Activated CD4-positive, alpha-beta memory T cell treated with anti-CD3 and anti-CD28 coated beads for 36 hours (primary cell): ENCODE data around the gene PARD3B. TPM values are rescaled to one million over a fixed set of nuclear protein-coding genes. Genes with fewer than 3 reads are reported as not detected.
A peak's percentile ranks its signal among the peaks of the same experiment; 100 is the strongest.

ENCODE experiments used
- CTCF ChIA-PET: fragments of 350-600 bp; sonication (Branson Sonifier 250); formaldehyde crosslinking; loops from one replicate; lab custom pipeline; 2021; ENCODE audit warnings: antibody characterized with exemption, inconsistent platforms; lab: Charles Lee
- POLR2A ChIA-PET: fragments of 350-600 bp; sonication (Branson Sonifier 250); formaldehyde crosslinking; loops from one replicate; lab custom pipeline; 2021; ENCODE audit warnings: antibody characterized with exemption; lab: Charles Lee
- DNase-seq: peaks from one replicate; pipeline ENCODE4 v3.0.0-alpha.2; 2020
- H3K27ac Mint-ChIP-seq: one replicate; pipeline ENCODE4 v1.8.0; 2021; ENCODE audit warnings: mixed read lengths
- H3K27me3 Mint-ChIP-seq: one replicate; pipeline ENCODE4 v1.8.0; 2021; ENCODE audit warnings: mixed read lengths
- H3K36me3 Mint-ChIP-seq: one replicate; pipeline ENCODE4 v1.8.0; 2021; ENCODE audit warnings: mixed read lengths
- H3K4me1 Mint-ChIP-seq: one replicate; pipeline ENCODE4 v1.8.0; 2021; ENCODE audit warnings: low read depth, mixed read lengths
- H3K4me3 Mint-ChIP-seq: one replicate; pipeline ENCODE4 v1.8.0; 2021; ENCODE audit warnings: mild to moderate bottlenecking, mixed read lengths
- H3K9me3 Mint-ChIP-seq: one replicate; pipeline ENCODE4 v1.8.0; 2021; ENCODE audit warnings: mixed read lengths
- intact Hi-C: fragments of 100-400 bp; cut with micrococcal nuclease; formaldehyde crosslinking; loops from one replicate; pipeline ENCODE4 v1.15.1; 2023
- total RNA-seq, 2 experiments: library from RNA; stranded (reverse); gene quantifications; one replicate each; pipeline ENCODE4 v1.2.3, GENCODE V29; 2021

PARD3B gene
- total RNA-seq, 2 experiments from 2014 or later, result 0.07 to 0.70 TPM

DNA sequence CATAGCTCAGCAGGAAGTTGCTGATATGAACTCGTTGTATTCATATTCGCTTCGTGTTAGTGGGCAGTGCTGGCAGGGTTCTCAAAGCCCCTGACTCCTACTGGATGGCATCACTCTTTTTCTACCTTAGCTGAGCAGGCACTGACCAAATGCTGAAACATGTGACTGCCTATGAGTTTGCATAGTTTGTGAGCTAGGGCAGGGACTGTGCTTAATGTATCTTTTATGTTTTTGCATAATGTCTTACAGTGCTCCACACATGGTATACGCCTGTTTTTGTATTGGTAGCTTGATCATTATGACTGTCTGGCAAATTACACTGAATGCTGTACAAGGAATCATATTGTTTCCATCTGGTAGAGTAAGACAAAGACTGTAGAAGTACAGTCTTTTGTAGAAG lies 305.3 kb downstream of the PARD3B start:
- H3K4me3 Mint-ChIP-seq, result no peak overlapping the region
- no peak overlapping the region for H3K27ac Mint-ChIP-seq
- intact Hi-C loops, result no loop called here
- H3K4me1 Mint-ChIP-seq, result no peaks in the 10 kb centered on the region
- no peaks in the 10 kb centered on the region for H3K27me3 Mint-ChIP-seq
- ChIA-PET CTCF (no interaction called here), POLR2A (no interaction called here)
- DNase-seq, result no peak
- H3K9me3 Mint-ChIP-seq, result no peaks in the 10 kb centered on the region
- no peaks in the 10 kb centered on the region for H3K36me3 Mint-ChIP-seq

GRCh38 chr2:204853905-204854304 lies 308.6 kb downstream of the PARD3B start:
- no peak for DNase-seq
- no peaks in the 10 kb centered on the region for H3K27me3 Mint-ChIP-seq
- H3K36me3 Mint-ChIP-seq, result no peaks in the 10 kb centered on the region
- intact Hi-C loops, result no loop called here
- H3K9me3 Mint-ChIP-seq, result no peaks in the 10 kb centered on the region
- CTCF ChIA-PET, result no interaction called here
- POLR2A ChIA-PET, result no interaction called here
- H3K4me3 Mint-ChIP-seq, result no peak overlapping the region
- no peaks in the 10 kb centered on the region for H3K4me1 Mint-ChIP-seq
- no peak overlapping the region for H3K27ac Mint-ChIP-seq

DNA sequence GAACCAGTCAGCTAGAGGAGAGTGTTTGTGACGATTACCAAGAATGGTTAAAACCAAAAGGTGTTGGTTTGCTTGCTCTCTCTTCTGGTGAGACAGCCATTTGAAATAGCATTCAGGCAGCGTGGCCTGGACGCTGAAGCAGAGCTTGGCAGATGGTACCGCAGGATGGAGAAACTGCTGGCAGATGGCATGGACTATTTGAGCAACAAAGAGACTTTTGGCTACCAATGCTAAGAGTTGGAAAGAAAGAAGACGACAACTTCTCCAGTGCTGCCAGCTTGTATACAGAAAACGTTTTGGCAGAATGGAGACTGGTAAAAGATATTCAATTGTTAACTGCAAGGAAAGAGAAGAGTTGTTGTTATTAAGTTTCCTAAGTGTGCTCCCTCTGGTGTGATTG lies 315.0 kb downstream of the PARD3B start:
- H3K4me1 Mint-ChIP-seq, result no peaks in the 10 kb centered on the region
- ChIA-PET CTCF (no interaction called here), POLR2A (no interaction called here)
- intact Hi-C loops, result no loop called here
- peaks cover 1% of the 10 kb centered on the region for H3K36me3 Mint-ChIP-seq
- H3K4me3 Mint-ChIP-seq, result no peak overlapping the region
- no peak for DNase-seq
- H3K27me3 Mint-ChIP-seq, result no peaks in the 10 kb centered on the region
- peaks cover 5% of the 10 kb centered on the region for H3K9me3 Mint-ChIP-seq
- H3K27ac Mint-ChIP-seq, result no peak overlapping the region

GRCh38 chr2:204862809-204863208 lies 317.5 kb downstream of the PARD3B start:
- H3K27ac Mint-ChIP-seq, result no peak overlapping the region
- DNase-seq, result no peak
- POLR2A ChIA-PET, result no interaction called here
- intact Hi-C loops, result no loop called here
- H3K27me3 Mint-ChIP-seq, result no peaks in the 10 kb centered on the region
- no peak overlapping the region for H3K4me3 Mint-ChIP-seq
- CTCF ChIA-PET, result no interaction called here
- no peaks in the 10 kb centered on the region for H3K4me1 Mint-ChIP-seq
- H3K9me3 Mint-ChIP-seq, result peaks cover 5% of the 10 kb centered on the region
- peaks cover 1% of the 10 kb centered on the region for H3K36me3 Mint-ChIP-seq

GRCh38 chr2:204863336-204863735 lies 318.1 kb downstream of the PARD3B start:
- Mint-ChIP-seq H3K27me3 (no peaks in the 10 kb centered on the region), H3K4me1 (no peaks in the 10 kb centered on the region), H3K4me3 (no peak overlapping the region), H3K36me3 (peaks cover 1% of the 10 kb centered on the region), H3K9me3 (peaks cover 5% of the 10 kb centered on the region), H3K27ac (no peak overlapping the region)
- ChIA-PET CTCF (no interaction called here), POLR2A (no interaction called here)
- intact Hi-C loops, result no loop called here
- no peak for DNase-seq

DNA sequence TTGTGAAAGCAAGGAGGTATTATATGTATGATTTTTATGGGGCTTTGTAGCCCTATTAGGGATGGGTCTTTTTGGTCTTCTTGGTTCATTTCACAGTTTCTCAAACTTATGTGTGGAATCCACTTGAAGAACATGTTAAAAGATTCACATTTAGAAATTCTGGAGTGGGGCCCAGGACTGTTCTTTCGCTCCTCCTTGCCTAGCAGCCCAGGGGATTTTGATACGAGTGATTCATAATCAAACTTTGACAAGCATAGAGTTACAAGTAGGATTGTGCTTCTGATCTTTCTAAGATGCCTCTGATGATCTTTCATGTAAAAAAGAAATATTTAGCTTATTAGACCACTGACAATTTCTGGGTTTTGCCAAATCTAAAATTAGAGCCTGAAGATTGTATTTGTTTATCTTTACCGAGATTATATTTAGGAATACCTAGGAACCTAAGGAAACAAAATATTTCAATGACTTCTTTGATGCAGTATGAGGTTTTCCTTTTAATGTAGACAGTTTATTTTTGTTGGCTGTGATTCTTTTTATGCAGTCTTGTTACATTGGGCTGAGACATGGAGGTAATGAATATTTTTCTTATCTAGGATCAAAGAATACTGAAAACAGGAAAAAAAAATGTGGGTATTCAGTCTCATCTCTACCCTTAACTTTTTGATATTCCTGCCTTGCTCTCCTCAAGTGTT lies 324.0 kb downstream of the PARD3B start:
- Mint-ChIP-seq H3K27ac (no peak overlapping the region), H3K27me3 (no peaks in the 10 kb centered on the region), H3K4me3 (no peak overlapping the region), H3K9me3 (peaks cover 5% of the 10 kb centered on the region), H3K4me1 (peaks cover 12% of the 10 kb centered on the region), H3K36me3 (no peaks in the 10 kb centered on the region)
- no peak for DNase-seq
- intact Hi-C loops, result no loop called here
- ChIA-PET POLR2A (no interaction called here), CTCF (no interaction called here)

DNA sequence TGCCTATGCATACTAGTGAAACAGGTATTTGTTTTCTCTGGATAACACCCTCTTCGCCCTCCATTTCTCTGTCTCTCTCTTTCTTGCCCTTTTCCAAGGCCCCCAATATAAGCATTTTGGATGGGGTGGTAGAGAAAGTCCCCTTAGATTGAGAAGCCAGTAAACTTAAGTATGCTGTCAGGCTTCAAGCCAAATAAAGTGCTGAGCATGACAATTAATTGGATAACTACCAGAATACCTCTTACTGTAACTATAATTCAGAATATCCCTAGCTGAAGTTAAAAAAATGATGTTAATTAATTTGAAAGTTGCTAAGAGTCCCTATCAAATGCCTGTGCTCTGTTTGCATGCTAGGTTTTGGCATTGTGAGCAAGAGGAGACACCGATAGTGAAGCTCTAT lies 324.8 kb downstream of the PARD3B start:
- POLR2A ChIA-PET, result no interaction called here
- DNase-seq, result no peak
- peaks cover 12% of the 10 kb centered on the region for H3K4me1 Mint-ChIP-seq
- CTCF ChIA-PET, result interaction anchor here (0.8 kb wide), 1 partner anchor 809 kb away, joined by 4 read pairs; no protein-coding TSS in a partner anchor
- no peaks in the 10 kb centered on the region for H3K36me3 Mint-ChIP-seq
- no peak overlapping the region for H3K4me3 Mint-ChIP-seq
- H3K9me3 Mint-ChIP-seq, result peaks cover 1% of the 10 kb centered on the region
- intact Hi-C loops, result loop anchor here (2.0 kb wide), 2 partner anchors 101 to 811 kb away; no protein-coding TSS in a partner anchor
- no peaks in the 10 kb centered on the region for H3K27me3 Mint-ChIP-seq
- H3K27ac Mint-ChIP-seq, result no peak overlapping the region

GRCh38 chr2:204871231-204871953 lies 326.1 kb downstream of the PARD3B start:
- Mint-ChIP-seq H3K4me1 (peaks cover 16% of the 10 kb centered on the region), H3K9me3 (no peaks in the 10 kb centered on the region), H3K36me3 (no peaks in the 10 kb centered on the region), H3K27me3 (no peaks in the 10 kb centered on the region), H3K4me3 (no peak overlapping the region), H3K27ac (no peak overlapping the region)
- CTCF ChIA-PET, result interaction anchor here (0.7 to 2.3 kb wide), 8 partner anchors 10 to 942 kb away, joined by 3 to 13 read pairs (median 4); no protein-coding TSS in a partner anchor
- intact Hi-C loops, result loop anchor here (2.0 kb wide), 2 partner anchors 99 to 809 kb away; no protein-coding TSS in a partner anchor
- POLR2A ChIA-PET, result no interaction called here
- no peak for DNase-seq

DNA sequence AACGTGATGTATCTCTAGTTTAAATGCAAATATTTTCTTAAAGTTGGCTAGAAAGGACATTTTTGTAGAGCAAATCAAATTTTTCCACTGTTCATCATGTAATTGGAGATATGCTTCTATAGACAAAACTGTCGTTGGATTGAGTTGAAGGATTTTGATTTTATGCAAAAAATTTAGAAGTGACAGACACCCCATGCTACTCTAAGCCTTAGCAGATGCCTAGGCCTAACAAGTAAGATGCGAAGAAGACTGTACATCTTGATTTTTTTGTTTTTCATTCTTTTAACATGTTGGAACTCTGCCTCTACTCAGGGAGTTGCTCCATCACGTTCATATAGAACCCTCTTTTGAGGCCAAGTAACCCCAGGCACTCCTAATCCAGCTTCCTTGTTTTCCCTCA lies 331.0 kb downstream of the PARD3B start:
- no peak for DNase-seq
- no peaks in the 10 kb centered on the region for H3K9me3 Mint-ChIP-seq
- H3K27ac Mint-ChIP-seq, result no peak overlapping the region
- no peak overlapping the region for H3K4me3 Mint-ChIP-seq
- ChIA-PET POLR2A (no interaction called here), CTCF (interaction anchor here (1.1 kb wide), 1 partner anchor 799 kb away, joined by 3 read pairs; no protein-coding TSS in a partner anchor)
- intact Hi-C loops, result no loop called here
- no peaks in the 10 kb centered on the region for H3K36me3 Mint-ChIP-seq
- no peaks in the 10 kb centered on the region for H3K27me3 Mint-ChIP-seq
- H3K4me1 Mint-ChIP-seq, result peaks cover 28% of the 10 kb centered on the region

DNA sequence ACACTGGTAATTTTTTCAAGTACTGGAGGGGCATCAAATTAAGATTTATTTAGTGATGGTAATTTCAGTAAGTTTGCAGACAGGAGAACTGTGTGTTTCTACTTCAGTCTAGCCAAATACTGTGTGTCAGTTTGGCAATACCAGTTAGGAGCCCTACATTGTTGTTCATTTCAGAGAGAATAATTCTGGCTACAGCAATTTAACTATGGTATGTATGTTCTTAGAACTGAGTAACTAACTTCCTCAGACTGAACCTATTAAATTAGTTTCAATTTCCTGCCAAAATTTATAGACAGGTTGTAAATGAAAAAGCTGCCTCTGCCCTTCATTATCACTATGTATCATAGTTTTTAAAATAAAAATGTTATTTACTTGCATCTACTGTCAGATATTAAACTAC lies 332.4 kb downstream of the PARD3B start:
- Mint-ChIP-seq H3K27ac (no peak overlapping the region), H3K4me1 (peaks cover 29% of the 10 kb centered on the region), H3K27me3 (no peaks in the 10 kb centered on the region), H3K4me3 (no peak overlapping the region), H3K36me3 (no peaks in the 10 kb centered on the region), H3K9me3 (no peaks in the 10 kb centered on the region)
- CTCF ChIA-PET, result no interaction called here
- intact Hi-C loops, result no loop called here
- POLR2A ChIA-PET, result no interaction called here
- no peak for DNase-seq

- peaks cover 25% of the 10 kb centered on the region for H3K4me1 Mint-ChIP-seq
- no peak for DNase-seq
These were observed 335.7 kb downstream of the PARD3B start for GRCh38 chr2:204880928-204881327.

GRCh38 chr2:204881655-204882054 lies 336.4 kb downstream of the PARD3B start:
- Mint-ChIP-seq H3K9me3 (no peaks in the 10 kb centered on the region), H3K4me3 (no peak overlapping the region), H3K27me3 (no peaks in the 10 kb centered on the region), H3K4me1 (peaks cover 25% of the 10 kb centered on the region), H3K27ac (no peak overlapping the region), H3K36me3 (no peaks in the 10 kb centered on the region)
- CTCF ChIA-PET, result interaction anchor here (1.5 to 1.7 kb wide), 3 partner anchors 10 to 794 kb away, joined by 3 to 9 read pairs (median 6); no protein-coding TSS in a partner anchor
- intact Hi-C loops, result no loop called here
- peak; percentile 31 for DNase-seq
- POLR2A ChIA-PET, result no interaction called here

More at GRCh38 chr2:204880928-204881327, 335.7 kb downstream of the PARD3B start:
- no peaks in the 10 kb centered on the region for H3K36me3 Mint-ChIP-seq
- no peaks in the 10 kb centered on the region for H3K9me3 Mint-ChIP-seq
- ChIA-PET POLR2A (no interaction called here), CTCF (interaction anchor here (1.5 to 1.7 kb wide), 3 partner anchors 9 to 795 kb away, joined by 3 to 9 read pairs (median 6); no protein-coding TSS in a partner anchor)
- H3K4me3 Mint-ChIP-seq, result no peak overlapping the region
- intact Hi-C loops, result no loop called here
- no peak overlapping the region for H3K27ac Mint-ChIP-seq
- H3K27me3 Mint-ChIP-seq, result no peaks in the 10 kb centered on the region
